ENCODE results near the gene GRB10. TPM values are rescaled to one million over a fixed set of nuclear protein-coding genes. Genes with fewer than 3 reads are reported as not detected.

GRB10 gene
- total RNA-seq, 2 donors from 2014 or later: 1.1 to 1.7 TPM

GRCh38 chr7:50697748-50698147 lies 84.9 kb downstream of the GRB10 start:
- no peak for ATAC-seq (replicated peaks)
- no peak overlapping the region for H3K4me3 Mint-ChIP-seq
- no peaks in the 10 kb centered on the region for H3K4me1 Mint-ChIP-seq
- no peaks in the 10 kb centered on the region for H3K9me3 Mint-ChIP-seq
- H3K27me3 Mint-ChIP-seq: no peaks in the 10 kb centered on the region
- H3K36me3 Mint-ChIP-seq (ENCODE audit: low read depth): no peaks in the 10 kb centered on the region
- H3K27ac Mint-ChIP-seq: no peak overlapping the region

- H3K9me3 Mint-ChIP-seq: no peaks in the 10 kb centered on the region
- no peaks in the 10 kb centered on the region for H3K27me3 Mint-ChIP-seq
- H3K4me3 Mint-ChIP-seq: no peak overlapping the region
- no peak for ATAC-seq (replicated peaks)
- H3K27ac Mint-ChIP-seq: no peak overlapping the region
- H3K4me1 Mint-ChIP-seq: no peaks in the 10 kb centered on the region
- H3K36me3 Mint-ChIP-seq (ENCODE audit: low read depth): no peaks in the 10 kb centered on the region
These were observed 85.7 kb downstream of the GRB10 start for GRCh38 chr7:50696810-50697582.

GRCh38 chr7:50695026-50695425 lies 87.7 kb downstream of the GRB10 start:
- no peak overlapping the region for H3K4me3 Mint-ChIP-seq
- no peaks in the 10 kb centered on the region for H3K36me3 Mint-ChIP-seq (ENCODE audit: low read depth)

GRCh38 chr7:50693455-50694130 lies 89.1 kb downstream of the GRB10 start:
- no peaks in the 10 kb centered on the region for H3K4me1 Mint-ChIP-seq
- no peak overlapping the region for H3K27ac Mint-ChIP-seq
- no peaks in the 10 kb centered on the region for H3K9me3 Mint-ChIP-seq
- ATAC-seq (replicated peaks): no peak
- H3K27me3 Mint-ChIP-seq: no peaks in the 10 kb centered on the region
- H3K36me3 Mint-ChIP-seq (ENCODE audit: low read depth): no peaks in the 10 kb centered on the region
- H3K4me3 Mint-ChIP-seq: no peak overlapping the region

More at GRCh38 chr7:50695026-50695425, 87.7 kb downstream of the GRB10 start:
- no peaks in the 10 kb centered on the region for H3K9me3 Mint-ChIP-seq
- no peak for ATAC-seq (replicated peaks)
- H3K4me1 Mint-ChIP-seq: no peaks in the 10 kb centered on the region
- no peaks in the 10 kb centered on the region for H3K27me3 Mint-ChIP-seq
- no peak overlapping the region for H3K27ac Mint-ChIP-seq

GRCh38 chr7:50690541-50691011 lies 92.1 kb downstream of the GRB10 start:
- no peak overlapping the region for H3K4me3 Mint-ChIP-seq

GRCh38 chr7:50688226-50688590 lies 94.5 kb downstream of the GRB10 start:
- H3K4me1 Mint-ChIP-seq: no peaks in the 10 kb centered on the region
- no peaks in the 10 kb centered on the region for H3K27me3 Mint-ChIP-seq
- no peak overlapping the region for H3K27ac Mint-ChIP-seq
- H3K9me3 Mint-ChIP-seq: no peaks in the 10 kb centered on the region
- ATAC-seq (replicated peaks): no peak
- no peak overlapping the region for H3K4me3 Mint-ChIP-seq
- H3K36me3 Mint-ChIP-seq (ENCODE audit: low read depth): no peaks in the 10 kb centered on the region

More at GRCh38 chr7:50690541-50691011, 92.1 kb downstream of the GRB10 start:
- no peak overlapping the region for H3K27ac Mint-ChIP-seq
- H3K4me1 Mint-ChIP-seq: no peaks in the 10 kb centered on the region
- no peaks in the 10 kb centered on the region for H3K9me3 Mint-ChIP-seq
- no peaks in the 10 kb centered on the region for H3K36me3 Mint-ChIP-seq (ENCODE audit: low read depth)
- no peaks in the 10 kb centered on the region for H3K27me3 Mint-ChIP-seq
- ATAC-seq (replicated peaks): no peak

GRCh38 chr7:50687575-50688225 lies 95.0 kb downstream of the GRB10 start:
- Mint-ChIP-seq H3K4me3 (no peak overlapping the region), H3K27me3 (no peaks in the 10 kb centered on the region), H3K9me3 (no peaks in the 10 kb centered on the region), H3K36me3 (ENCODE audit: low read depth) (no peaks in the 10 kb centered on the region), H3K27ac (no peak overlapping the region), H3K4me1 (no peaks in the 10 kb centered on the region)
- no peak for ATAC-seq (replicated peaks)

GRCh38 chr7:50687096-50687495 lies 95.6 kb downstream of the GRB10 start:
- no peak overlapping the region for H3K27ac Mint-ChIP-seq
- H3K9me3 Mint-ChIP-seq: no peaks in the 10 kb centered on the region
- no peaks in the 10 kb centered on the region for H3K27me3 Mint-ChIP-seq
- no peak for ATAC-seq (replicated peaks)
- no peaks in the 10 kb centered on the region for H3K4me1 Mint-ChIP-seq
- H3K4me3 Mint-ChIP-seq: no peak overlapping the region
- H3K36me3 Mint-ChIP-seq (ENCODE audit: low read depth): no peaks in the 10 kb centered on the region

GRCh38 chr7:50685135-50686065 lies 97.3 kb downstream of the GRB10 start:
- Mint-ChIP-seq H3K27me3 (peaks cover 3% of the 10 kb centered on the region), H3K27ac (no peak overlapping the region), H3K36me3 (ENCODE audit: low read depth) (no peaks in the 10 kb centered on the region), H3K9me3 (no peaks in the 10 kb centered on the region), H3K4me1 (no peaks in the 10 kb centered on the region), H3K4me3 (no peak overlapping the region)
- no peak for ATAC-seq (replicated peaks)

- Mint-ChIP-seq H3K27ac (no peak overlapping the region), H3K4me1 (no peaks in the 10 kb centered on the region), H3K4me3 (no peak overlapping the region), H3K27me3 (peaks cover 3% of the 10 kb centered on the region), H3K9me3 (no peaks in the 10 kb centered on the region), H3K36me3 (ENCODE audit: low read depth) (no peaks in the 10 kb centered on the region)
- no peak for ATAC-seq (replicated peaks)
These were observed 98.0 kb downstream of the GRB10 start for GRCh38 chr7:50684713-50685075.

GRCh38 chr7:50684011-50684712 lies 98.5 kb downstream of the GRB10 start:
- Mint-ChIP-seq H3K27me3 (peaks cover 3% of the 10 kb centered on the region), H3K9me3 (no peaks in the 10 kb centered on the region), H3K36me3 (ENCODE audit: low read depth) (no peaks in the 10 kb centered on the region), H3K27ac (no peak overlapping the region), H3K4me3 (no peak overlapping the region), H3K4me1 (no peaks in the 10 kb centered on the region)
- ATAC-seq (replicated peaks): no peak

GRCh38 chr7:50682573-50682972 lies 100.1 kb downstream of the GRB10 start:
- Mint-ChIP-seq H3K27ac (no peak overlapping the region), H3K36me3 (ENCODE audit: low read depth) (no peaks in the 10 kb centered on the region), H3K27me3 (peaks cover 3% of the 10 kb centered on the region), H3K4me1 (no peaks in the 10 kb centered on the region), H3K4me3 (no peak overlapping the region), H3K9me3 (no peaks in the 10 kb centered on the region)
- no peak for ATAC-seq (replicated peaks)

GRCh38 chr7:50682079-50682478 lies 100.6 kb downstream of the GRB10 start:
- Mint-ChIP-seq H3K27me3 (peaks cover 3% of the 10 kb centered on the region), H3K9me3 (no peaks in the 10 kb centered on the region), H3K4me1 (no peaks in the 10 kb centered on the region), H3K36me3 (ENCODE audit: low read depth) (no peaks in the 10 kb centered on the region), H3K4me3 (no peak overlapping the region), H3K27ac (no peak overlapping the region)
- no peak for ATAC-seq (replicated peaks)
